ENCODE data around the gene TCP1.
"Not testable (repeated sequence)": the region's sequence is repeated elsewhere in the genome, so short reads cannot be mapped to it uniquely, and the experiment has no call there.

DNA sequence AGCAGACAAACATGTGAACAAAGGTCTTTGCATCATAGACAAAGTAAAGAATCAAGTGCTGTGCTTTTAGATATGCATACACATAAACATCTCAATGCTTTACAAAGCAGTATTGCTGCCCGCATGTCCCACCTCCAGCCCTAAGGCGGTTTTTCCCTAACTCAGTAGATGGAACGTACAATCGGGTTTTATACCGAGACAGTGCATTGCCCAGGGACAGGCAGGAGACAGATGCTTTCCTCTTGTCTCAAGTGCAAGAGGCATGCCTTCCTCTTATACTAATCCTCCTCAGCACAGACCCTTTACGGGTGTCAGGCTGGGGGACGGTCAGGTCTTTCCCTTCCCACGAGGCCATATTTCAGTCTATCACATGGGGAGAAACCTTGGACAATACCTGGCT lies 5.6 kb upstream of the TCP1 start:
- TF ChIP-seq, protein P1, sequence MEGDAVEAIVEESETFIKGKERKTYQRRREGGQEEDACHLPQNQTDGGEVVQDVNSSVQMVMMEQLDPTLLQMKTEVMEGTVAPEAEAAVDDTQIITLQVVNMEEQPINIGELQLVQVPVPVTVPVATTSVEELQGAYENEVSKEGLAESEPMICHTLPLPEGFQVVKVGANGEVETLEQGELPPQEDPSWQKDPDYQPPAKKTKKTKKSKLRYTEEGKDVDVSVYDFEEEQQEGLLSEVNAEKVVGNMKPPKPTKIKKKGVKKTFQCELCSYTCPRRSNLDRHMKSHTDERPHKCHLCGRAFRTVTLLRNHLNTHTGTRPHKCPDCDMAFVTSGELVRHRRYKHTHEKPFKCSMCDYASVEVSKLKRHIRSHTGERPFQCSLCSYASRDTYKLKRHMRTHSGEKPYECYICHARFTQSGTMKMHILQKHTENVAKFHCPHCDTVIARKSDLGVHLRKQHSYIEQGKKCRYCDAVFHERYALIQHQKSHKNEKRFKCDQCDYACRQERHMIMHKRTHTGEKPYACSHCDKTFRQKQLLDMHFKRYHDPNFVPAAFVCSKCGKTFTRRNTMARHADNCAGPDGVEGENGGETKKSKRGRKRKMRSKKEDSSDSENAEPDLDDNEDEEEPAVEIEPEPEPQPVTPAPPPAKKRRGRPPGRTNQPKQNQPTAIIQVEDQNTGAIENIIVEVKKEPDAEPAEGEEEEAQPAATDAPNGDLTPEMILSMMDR (IDR thresholded peaks at IDR 0.05) = not testable (repeated sequence)
- TF ChIP-seq POLR2AphosphoS5 (IDR thresholded peaks at IDR 0.05; ENCODE audit: insufficient read depth in 1 of 2, low read depth in 1 of 2); POLR2A (IDR thresholded peaks at IDR 0.05): not testable (repeated sequence)
